A673 (cell line): ENCODE data around the gene IQGAP2. TPM values are rescaled to one million over a fixed set of nuclear protein-coding genes. Genes with fewer than 3 reads are reported as not detected.

Experiments
- BruUV-seq: library from RNA; stranded (reverse); fragments of 400-500 nt; replicated peaks from 2 replicates; lab custom pipeline; 2021; lab: Mats Ljungman, UMichigan
- CTCF ChIA-PET: fragments of 300-600 bp; sonication (Branson Sonifier 250); formaldehyde crosslinking; loops from one replicate; lab custom pipeline; 2022; ENCODE audit warnings: antibody characterized with exemption; lab: Charles Lee
- POLR2A ChIA-PET: fragments of 300-600 bp; sonication (Branson Sonifier 250); formaldehyde crosslinking; loops from one replicate; lab custom pipeline; 2022; ENCODE audit warnings: antibody characterized with exemption; ENCODE audit not compliant: low non-redundant PET; lab: Charles Lee
- DNase-seq: peaks from one replicate; pipeline ENCODE4 v3.0.0-alpha.2; 2015; ENCODE audit warnings: low spot score
- H3K27ac ChIP-seq: fragments of 200-600 bp; sonication (generic); 2 replicates; pipeline ENCODE4 v1.5.1; 2016; ENCODE audit warnings: mixed run types, low read depth, mild to moderate bottlenecking, mixed read lengths, antibody characterized with exemption, low read length; ENCODE audit not compliant: poor library complexity, severe bottlenecking
- H3K27me3 ChIP-seq: fragments of 200-600 bp; sonication (generic); replicated peaks from 2 replicates; pipeline ENCODE4 v1.6.1; 2017; ENCODE audit warnings: mixed run types, low read depth, mild to moderate bottlenecking, mixed read lengths, antibody characterized with exemption, low read length; ENCODE audit not compliant: insufficient read depth, poor library complexity
- H3K36me3 ChIP-seq: fragments of 200-600 bp; sonication (generic); 2 replicates; pipeline ENCODE4 v1.6.1; 2016; ENCODE audit warnings: mixed run types, mild to moderate bottlenecking, mixed read lengths, antibody characterized with exemption, low read length; ENCODE audit not compliant: insufficient read depth, poor library complexity, severe bottlenecking
- H3K4me1 ChIP-seq: fragments of 200-600 bp; sonication (generic); 2 replicates; pipeline ENCODE4 v1.6.1; 2017; ENCODE audit warnings: mixed run types, mild to moderate bottlenecking, mixed read lengths, antibody characterized with exemption, low read length; ENCODE audit not compliant: insufficient read depth, poor library complexity, severe bottlenecking
- H3K4me3 ChIP-seq: fragments of 200-600 bp; sonication (generic); 2 replicates; pipeline ENCODE4 v1.5.1; 2016; ENCODE audit warnings: low read depth, mixed run types, mild to moderate bottlenecking, mixed read lengths, low read length; ENCODE audit not compliant: poor library complexity, severe bottlenecking
- H3K9me3 ChIP-seq: fragments of 200-600 bp; sonication (generic); 2 replicates; pipeline ENCODE4 v1.6.1; 2016; ENCODE audit warnings: mixed run types, low read depth, mild to moderate bottlenecking, mixed read lengths, antibody characterized with exemption, low read length; ENCODE audit not compliant: poor library complexity, severe bottlenecking
- CTCF ChIP-seq: fragments of 300-800, 200-600 bp; sonication (generic); conservative IDR thresholded peaks from 2 replicates; pipeline ENCODE4 v1.5.1; 2017; ENCODE audit warnings: low read depth, mild to moderate bottlenecking, antibody characterized with exemption, low read length, moderate library complexity, mixed read lengths
- EZH2 ChIP-seq: fragments of 200-600 bp; sonication (generic); IDR thresholded peaks from 2 replicates; pipeline ENCODE4 v1.6.1; 2017; ENCODE audit warnings: borderline replicate concordance, low read depth, mild to moderate bottlenecking, mixed read lengths, antibody characterized with exemption, low read length; ENCODE audit not compliant: poor library complexity, severe bottlenecking
- intact Hi-C: fragments of 100-400 bp; cut with micrococcal nuclease; formaldehyde crosslinking; loops from one replicate; pipeline ENCODE4 v1.10.0; 2022; ENCODE audit not compliant: unreplicated experiment
- total RNA-seq: library from RNA; stranded (reverse); gene quantifications from 2 replicates; pipeline ENCODE4 v1.2.3, GENCODE V29; 2021

The IQGAP2 gene
- total RNA-seq, 1 experiment from 2014 or later: 26.8 TPM

GRCh38 chr5:76414788-76415187 lies 11.7 kb downstream of the IQGAP2 start:
- H3K36me3 ChIP-seq: no peaks in the 10 kb centered on the region
- intact Hi-C loops: no loop called here
- H3K27me3 ChIP-seq: no peaks in the 10 kb centered on the region
- no peaks in the 10 kb centered on the region for H3K9me3 ChIP-seq
- no peak overlapping the region for H3K27ac ChIP-seq
- no peaks in the 10 kb centered on the region for H3K4me1 ChIP-seq
- CTCF ChIA-PET: no interaction called here
- POLR2A ChIA-PET: no interaction called here
- DNase-seq: no peak
- no TSS peak for BruUV-seq
- no peak for TF ChIP-seq CTCF
- TF ChIP-seq EZH2: no peak
- no peak overlapping the region for H3K4me3 ChIP-seq

GRCh38 chr5:76415855-76416254 lies 12.8 kb downstream of the IQGAP2 start:
- no peaks in the 10 kb centered on the region for H3K27me3 ChIP-seq
- ChIA-PET CTCF (interaction anchor here (0.7 kb wide), 1 partner anchor 267 kb away, joined by 6 read pairs; no protein-coding TSS in a partner anchor), POLR2A (no interaction called here)
- BruUV-seq: no TSS peak
- DNase-seq: no peak
- H3K4me1 ChIP-seq: no peaks in the 10 kb centered on the region
- no peaks in the 10 kb centered on the region for H3K36me3 ChIP-seq
- no peak for TF ChIP-seq EZH2
- TF ChIP-seq CTCF: no peak
- H3K4me3 ChIP-seq: no peak overlapping the region
- intact Hi-C loops: no loop called here
- no peak overlapping the region for H3K27ac ChIP-seq
- no peaks in the 10 kb centered on the region for H3K9me3 ChIP-seq

- ChIA-PET CTCF (interaction anchor here (0.6 kb wide), 1 partner anchor 125 kb away, joined by 3 read pairs; no protein-coding TSS in a partner anchor), POLR2A (interaction anchor here (0.6 kb wide), 1 partner anchor 118 kb away, joined by 8 read pairs; no protein-coding TSS in a partner anchor)
- Histone ChIP-seq H3K27ac (no peak overlapping the region), H3K4me3 (no peak overlapping the region), H3K4me1 (peaks cover 16% of the 10 kb centered on the region), H3K27me3 (no peaks in the 10 kb centered on the region), H3K36me3 (no peaks in the 10 kb centered on the region), H3K9me3 (no peaks in the 10 kb centered on the region)
- intact Hi-C loops: no loop called here
- TF ChIP-seq EZH2 (no peak), CTCF (no peak)
- no peak for DNase-seq
- no TSS peak for BruUV-seq
Measured at GRCh38 chr5:76419597-76420298, 16.7 kb downstream of the IQGAP2 start.
